DOHH2 (cell line): ENCODE results near the gene SNX5.

Experiments used
- H3F3A ChIP-seq: fragments of 200-600 bp; sonication (generic), shearing (Covaris generic); 2 replicates; pipeline ENCODE4 v1.6.0; 2016; ENCODE audit warnings: antibody characterized with exemption, mild to moderate bottlenecking; ENCODE audit not compliant: control insufficient read depth, insufficient read depth
- H3K27ac ChIP-seq: fragments of 200-600 bp; sonication (generic); 2 replicates; pipeline ENCODE4 v1.5.1; 2014; ENCODE audit warnings: low read depth, mild to moderate bottlenecking, low read length, moderate library complexity
- H3K27me3 ChIP-seq: fragments of 200-600 bp; sonication (generic); 2 replicates; pipeline ENCODE4 v1.6.1; 2014; ENCODE audit warnings: mild to moderate bottlenecking, low read length, mixed read lengths; ENCODE audit not compliant: control insufficient read depth
- H3K36me3 ChIP-seq: fragments of 200-600 bp; sonication (generic); 2 replicates; pipeline ENCODE4 v1.6.1; 2014; ENCODE audit warnings: mild to moderate bottlenecking, low read length, moderate library complexity, mixed read lengths; ENCODE audit not compliant: control insufficient read depth
- H3K4me1 ChIP-seq: fragments of 200-600 bp; sonication (generic); 2 replicates; pipeline ENCODE4 v1.6.1; 2014; ENCODE audit warnings: mild to moderate bottlenecking, low read length, mixed read lengths; ENCODE audit not compliant: control insufficient read depth
- H3K4me2 ChIP-seq: fragments of 200-600 bp; sonication (generic); 2 replicates; pipeline ENCODE4 v1.6.0; 2014; ENCODE audit warnings: mild to moderate bottlenecking, low read length, moderate library complexity
- H3K4me3 ChIP-seq: fragments of 200-600 bp; sonication (generic); 2 replicates; pipeline ENCODE4 v1.5.1; 2014; ENCODE audit warnings: mild to moderate bottlenecking, low read length, mixed read lengths
- H3K79me2 ChIP-seq: fragments of 200-600 bp; sonication (generic); 2 replicates; pipeline ENCODE4 v1.6.1; 2014; ENCODE audit warnings: mild to moderate bottlenecking, low read length, mixed read lengths; ENCODE audit not compliant: control insufficient read depth
- H3K9me2 ChIP-seq: fragments of 200-600 bp; sonication (generic); replicated peaks from 2 replicates; pipeline ENCODE4 v1.6.1; 2014; ENCODE audit warnings: mild to moderate bottlenecking, low read length, mixed read lengths; ENCODE audit not compliant: control insufficient read depth
- H3K9me3 ChIP-seq: fragments of 200-600 bp; sonication (generic); 2 replicates; pipeline ENCODE4 v1.6.1; 2014; ENCODE audit warnings: antibody characterized with exemption, low read length, mixed read lengths; ENCODE audit not compliant: control insufficient read depth, insufficient read depth
- H4K20me1 ChIP-seq: fragments of 200-600 bp; sonication (generic); 2 replicates; pipeline ENCODE4 v1.6.0; 2014; ENCODE audit warnings: low read depth, mild to moderate bottlenecking, antibody characterized with exemption, low read length, moderate library complexity; ENCODE audit not compliant: control insufficient read depth, insufficient read depth
- CTCF ChIP-seq: fragments of 200-600 bp; sonication (generic); IDR thresholded peaks from one replicate; pipeline ENCODE4 v1.5.1; 2014; ENCODE audit warnings: antibody characterized with exemption, mild to moderate bottlenecking, low read depth, low read length; ENCODE audit not compliant: poor library complexity, severe bottlenecking
- EZH2phosphoT487 ChIP-seq: fragments of 200-600 bp; sonication (generic); IDR thresholded peaks from 2 replicates; pipeline ENCODE4 v1.6.1; 2017; ENCODE audit warnings: borderline replicate concordance, mild to moderate bottlenecking, antibody characterized with exemption, low read length, moderate library complexity, mixed read lengths

Gene SNX5

GRCh38 chr20:17931513-17931912 lies 37.1 kb downstream of the SNX5 start:
- no peak overlapping the region for H3K4me2 ChIP-seq
- no peak overlapping the region for H3K4me3 ChIP-seq
- H4K20me1 ChIP-seq, result no peaks in the 10 kb centered on the region
- H3K27me3 ChIP-seq, result peaks cover under 1% of the 10 kb centered on the region; the same call in 1 of the 2 replicates
- H3F3A ChIP-seq, result no peaks in the 10 kb centered on the region; the same call in 1 of the 2 replicates
- no peak for TF ChIP-seq EZH2phosphoT487
- TF ChIP-seq CTCF, result no peak
- H3K27ac ChIP-seq, result no peak overlapping the region
- H3K9me3 ChIP-seq, result no peaks in the 10 kb centered on the region
- no peaks in the 10 kb centered on the region for H3K79me2 ChIP-seq
- H3K36me3 ChIP-seq, result no peaks in the 10 kb centered on the region
- peaks cover 16% of the 10 kb centered on the region for H3K4me1 ChIP-seq
- H3K9me2 ChIP-seq, result no peaks in the 10 kb centered on the region

- no peak overlapping the region for H3K4me3 ChIP-seq
- no peak overlapping the region for H3K27ac ChIP-seq
- no peaks in the 10 kb centered on the region for H3K9me2 ChIP-seq
- no peaks in the 10 kb centered on the region for H3K79me2 ChIP-seq
- no peaks in the 10 kb centered on the region for H3K36me3 ChIP-seq
- no peaks in the 10 kb centered on the region for H3F3A ChIP-seq
- H3K4me2 ChIP-seq, result peak overlapping the region; percentile 39
- no peaks in the 10 kb centered on the region for H3K9me3 ChIP-seq
- TF ChIP-seq EZH2phosphoT487, result no peak
- TF ChIP-seq CTCF, result no peak
- H3K4me1 ChIP-seq, result peaks cover 24% of the 10 kb centered on the region
- peaks cover 3% of the 10 kb centered on the region; the same call in 1 of the 2 replicates for H3K27me3 ChIP-seq
- no peaks in the 10 kb centered on the region for H4K20me1 ChIP-seq
Observed at GRCh38 chr20:17928633-17929311, 39.8 kb downstream of the SNX5 start.

GRCh38 chr20:17928211-17928611 lies 40.4 kb downstream of the SNX5 start:
- H3F3A ChIP-seq, result no peaks in the 10 kb centered on the region
- H3K36me3 ChIP-seq, result no peaks in the 10 kb centered on the region
- no peaks in the 10 kb centered on the region for H3K79me2 ChIP-seq
- H3K4me1 ChIP-seq, result peaks cover 24% of the 10 kb centered on the region
- no peaks in the 10 kb centered on the region for H3K9me2 ChIP-seq
- peak overlapping the region; percentile 39 for H3K4me2 ChIP-seq
- H3K4me3 ChIP-seq, result no peak overlapping the region
- no peak for TF ChIP-seq CTCF
- TF ChIP-seq EZH2phosphoT487, result no peak
- peaks cover 3% of the 10 kb centered on the region; the same call in 1 of the 2 replicates for H3K27me3 ChIP-seq
- no peaks in the 10 kb centered on the region for H4K20me1 ChIP-seq
- no peaks in the 10 kb centered on the region for H3K9me3 ChIP-seq
- no peak overlapping the region for H3K27ac ChIP-seq
